ENCODE data around the gene PRTN3.

PRTN3 gene

GRCh38 chr19:803686-804418 lies 36.9 kb upstream of the PRTN3 start:
- no peak for DNase-seq

GRCh38 chr19:804419-805165 lies 36.2 kb upstream of the PRTN3 start:
- no peak for DNase-seq

DNA sequence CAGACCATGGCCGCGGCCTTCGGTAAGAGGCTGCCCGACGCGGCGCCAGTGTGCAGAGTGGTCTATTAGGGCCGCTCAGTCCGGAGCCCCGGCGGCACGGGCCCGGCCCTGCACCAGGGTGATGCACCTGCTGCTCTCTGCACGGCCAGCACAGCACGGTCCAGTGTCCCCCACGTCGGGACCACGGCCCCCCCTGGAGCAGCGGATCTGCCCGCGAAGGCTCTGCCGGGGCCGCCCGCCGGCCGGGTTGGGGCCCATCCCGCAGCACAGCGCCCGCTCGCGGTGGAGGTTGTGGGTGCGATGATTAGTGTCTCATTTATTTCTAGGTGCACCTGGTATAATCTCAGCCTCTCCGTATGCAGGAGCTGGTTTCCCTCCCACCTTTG lies 35.6 kb upstream of the PRTN3 start:
- no peak for DNase-seq

GRCh38 chr19:805600-806550 lies 34.9 kb upstream of the PRTN3 start:
- no peak for DNase-seq

- no peak for DNase-seq
Measured at GRCh38 chr19:806815-807421, 33.9 kb upstream of the PRTN3 start.

- no peak for DNase-seq
Measured at GRCh38 chr19:807627-808422, 33.0 kb upstream of the PRTN3 start.

DNA sequence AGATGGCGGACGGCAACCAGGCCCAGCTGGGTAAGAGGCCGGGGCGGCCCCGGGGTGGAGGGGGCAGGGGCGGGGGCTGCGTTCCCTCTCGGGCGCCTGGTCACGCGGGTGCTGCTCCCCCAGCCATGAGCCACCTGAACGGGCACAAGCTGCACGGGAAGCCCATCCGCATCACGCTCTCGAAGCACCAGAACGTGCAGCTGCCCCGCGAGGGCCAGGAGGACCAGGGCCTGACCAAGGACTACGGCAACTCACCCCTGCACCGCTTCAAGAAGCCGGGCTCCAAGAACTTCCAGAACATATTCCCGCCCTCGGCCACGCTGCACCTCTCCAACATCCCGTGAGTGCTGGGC lies 32.4 kb upstream of the PRTN3 start:
- no peak for DNase-seq

- no peak for DNase-seq
Measured at GRCh38 chr19:810077-810855, 30.5 kb upstream of the PRTN3 start.

DNA sequence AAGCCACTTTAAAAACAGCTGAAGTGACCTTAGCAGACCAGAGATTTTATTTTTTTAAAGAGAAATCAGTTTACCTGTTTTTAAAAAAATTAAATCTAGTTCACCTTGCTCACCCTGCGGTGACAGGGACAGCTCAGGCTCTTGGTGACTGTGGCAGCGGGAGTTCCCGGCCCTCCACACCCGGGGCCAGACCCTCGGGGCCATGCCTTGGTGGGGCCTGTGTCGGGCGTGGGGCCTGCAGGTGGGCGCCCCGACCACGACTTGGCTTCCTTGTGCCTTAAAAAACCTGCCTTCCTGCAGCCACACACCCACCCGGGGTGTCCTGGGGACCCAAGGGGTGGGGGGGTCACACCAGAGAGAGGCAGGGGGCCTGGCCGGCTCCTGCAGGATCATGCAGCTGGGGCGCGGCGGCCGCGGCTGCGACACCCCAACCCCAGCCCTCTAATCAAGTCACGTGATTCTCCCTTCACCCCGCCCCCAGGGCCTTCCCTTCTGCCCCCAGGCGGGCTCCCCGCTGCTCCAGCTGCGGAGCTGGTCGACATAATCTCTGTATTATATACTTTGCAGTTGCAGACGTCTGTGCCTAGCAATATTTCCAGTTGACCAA lies 29.8 kb upstream of the PRTN3 start:
- DNase-seq: no peak

DNA sequence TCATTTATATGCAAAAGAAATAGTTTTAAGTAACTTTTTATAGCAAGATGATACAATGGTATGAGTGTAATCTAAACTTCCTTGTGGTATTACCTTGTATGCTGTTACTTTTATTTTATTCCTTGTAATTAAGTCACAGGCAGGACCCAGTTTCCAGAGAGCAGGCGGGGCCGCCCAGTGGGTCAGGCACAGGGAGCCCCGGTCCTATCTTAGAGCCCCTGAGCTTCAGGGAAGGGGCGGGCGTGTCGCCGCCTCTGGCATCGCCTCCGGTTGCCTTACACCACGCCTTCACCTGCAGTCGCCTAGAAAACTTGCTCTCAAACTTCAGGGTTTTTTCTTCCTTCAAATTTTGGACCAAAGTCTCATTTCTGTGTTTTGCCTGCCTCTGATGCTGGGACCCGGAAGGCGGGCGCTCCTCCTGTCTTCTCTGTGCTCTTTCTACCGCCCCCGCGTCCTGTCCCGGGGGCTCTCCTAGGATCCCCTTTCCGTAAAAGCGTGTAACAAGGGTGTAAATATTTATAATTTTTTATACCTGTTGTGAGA lies 29.2 kb upstream of the PRTN3 start:
- no peak for DNase-seq

DNA sequence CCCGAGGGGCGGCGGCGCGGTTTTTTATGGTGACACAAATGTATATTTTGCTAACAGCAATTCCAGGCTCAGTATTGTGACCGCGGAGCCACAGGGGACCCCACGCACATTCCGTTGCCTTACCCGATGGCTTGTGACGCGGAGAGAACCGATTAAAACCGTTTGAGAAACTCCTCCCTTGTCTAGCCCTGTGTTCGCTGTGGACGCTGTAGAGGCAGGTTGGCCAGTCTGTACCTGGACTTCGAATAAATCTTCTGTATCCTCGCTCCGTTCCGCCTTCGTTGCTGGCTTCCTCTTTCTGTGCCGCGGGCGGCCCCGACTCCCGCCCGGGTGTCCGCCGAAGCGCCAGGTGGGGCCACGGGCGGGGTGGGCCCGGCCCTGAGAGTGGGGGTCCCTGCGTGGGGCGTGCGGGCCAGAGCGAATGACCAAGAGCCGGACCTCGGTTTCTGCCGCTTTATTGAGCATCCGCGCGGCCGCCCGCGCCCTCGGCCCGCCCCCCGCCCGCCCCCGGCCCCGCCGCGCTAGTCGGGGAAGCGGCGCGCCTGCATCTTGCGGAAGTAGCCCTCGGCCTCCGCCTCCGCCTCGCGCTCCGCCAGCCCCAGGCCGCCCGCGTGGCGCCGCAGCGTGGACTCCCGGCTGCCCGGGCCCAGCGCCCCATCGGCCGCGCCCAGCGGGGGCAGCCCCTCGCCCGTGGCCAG lies 28.6 kb upstream of the PRTN3 start:
- DNase-seq: no peak

DNA sequence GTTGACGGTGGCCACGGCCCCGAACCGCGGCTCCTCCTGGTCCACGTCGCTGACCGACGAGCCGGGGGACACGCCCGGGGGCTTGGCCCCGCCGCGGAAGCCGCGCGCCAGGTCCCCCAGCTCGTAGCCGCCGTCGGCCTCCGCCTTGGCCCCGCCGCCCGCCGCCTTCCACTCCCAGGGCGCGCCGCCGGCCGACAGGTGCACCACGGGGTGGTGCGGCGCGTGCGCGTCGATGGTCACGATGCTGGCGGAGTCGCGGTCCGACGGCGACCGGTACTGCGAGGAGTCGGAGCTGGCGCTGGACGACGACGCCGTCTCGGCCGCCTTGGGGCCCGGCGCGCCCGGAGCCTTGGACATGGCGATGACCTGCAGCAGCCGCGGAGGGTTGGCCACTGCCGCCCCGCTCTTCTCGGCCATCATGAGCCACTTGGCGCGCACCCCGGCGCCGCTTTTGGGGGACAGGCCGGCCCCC lies 28.0 kb upstream of the PRTN3 start:
- no peak for DNase-seq

- DNase-seq: no peak
Measured at GRCh38 chr19:813219-814151, 27.3 kb upstream of the PRTN3 start.

DNA sequence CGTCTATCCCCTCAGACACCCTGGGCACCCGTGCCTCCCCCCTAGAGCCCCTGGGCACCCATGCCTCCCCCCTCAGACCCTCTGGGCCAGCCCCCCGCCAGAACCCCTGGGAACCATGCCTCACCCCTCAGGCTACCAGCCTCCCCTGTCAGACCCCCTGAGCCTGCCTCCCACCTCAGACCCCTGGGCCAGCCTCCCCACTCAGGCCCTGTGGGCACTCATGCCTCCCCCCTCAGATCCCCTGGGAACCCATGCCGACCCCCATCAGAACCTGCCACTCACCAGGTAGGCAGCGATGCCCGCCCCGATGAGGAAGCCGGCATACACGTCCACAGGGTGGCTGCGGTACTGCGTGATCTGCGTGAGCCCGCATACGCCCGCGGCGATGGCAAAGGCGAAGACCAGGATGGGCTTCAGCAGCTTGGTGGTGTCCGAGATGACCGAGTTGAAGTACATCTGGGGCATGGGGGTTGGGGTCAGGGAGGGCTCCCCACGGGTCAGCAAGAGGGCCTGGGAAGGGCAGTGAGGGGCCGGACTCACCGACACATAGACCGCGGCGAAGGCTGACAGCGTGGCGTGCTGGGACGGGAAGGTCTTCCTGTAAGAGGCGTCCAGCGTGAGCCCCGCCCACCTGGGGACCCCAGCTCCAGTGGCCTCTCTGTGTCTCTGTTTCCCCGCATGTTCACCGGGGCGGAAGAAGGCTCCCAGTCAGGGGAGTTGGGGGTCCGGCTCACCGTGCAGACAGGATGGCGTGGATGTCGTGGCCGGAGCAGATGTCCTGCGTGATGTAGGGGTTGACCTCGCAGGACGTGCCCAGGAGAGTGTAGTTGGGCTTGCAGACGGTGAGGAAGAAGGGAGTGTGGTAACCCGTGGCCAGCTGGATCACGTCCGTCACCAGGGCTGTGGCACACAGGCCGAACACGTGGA lies 26.4 kb upstream of the PRTN3 start:
- DNase-seq: no peak

- no peak for DNase-seq
Measured at GRCh38 chr19:815079-815774, 25.6 kb upstream of the PRTN3 start.

DNA sequence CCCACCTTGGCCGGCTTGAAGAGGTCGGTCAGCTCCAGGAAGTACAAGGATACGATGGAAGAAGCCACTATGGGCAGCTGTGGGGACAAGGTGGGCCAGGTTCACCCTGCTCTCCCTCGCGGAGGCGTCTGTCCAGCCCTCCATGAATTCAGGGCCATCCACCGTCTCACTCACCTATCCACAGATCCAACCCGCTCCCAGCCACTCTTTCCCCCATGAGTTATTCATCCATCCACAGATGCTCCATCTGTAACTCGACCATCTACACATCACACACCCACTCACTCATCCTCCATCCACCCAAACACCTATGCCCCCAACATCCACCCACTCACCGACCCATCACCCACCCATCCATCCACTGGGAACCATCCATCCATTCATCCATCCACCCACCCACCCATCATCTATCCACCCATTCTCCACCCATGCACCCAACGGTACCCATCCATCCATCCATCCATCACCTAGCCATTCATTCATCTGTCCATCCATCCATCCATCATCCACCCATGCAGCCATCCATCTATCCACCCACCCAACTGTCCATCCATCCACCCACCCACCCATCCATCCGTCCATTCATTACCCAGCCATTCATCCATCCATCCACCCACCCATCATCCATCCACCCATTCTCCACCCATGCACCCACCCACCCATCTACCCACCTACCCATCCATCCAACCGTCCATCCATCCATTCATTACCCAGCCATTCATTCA lies 24.9 kb upstream of the PRTN3 start:
- no peak for DNase-seq

Data from stimulated activated CD4-positive, alpha-beta T cell treated with anti-CD3 and anti-CD28 coated beads, Interleukin-1b, Interleukin-23, amount 100 ng/mL, for 48 hours (primary cell).